Psoas muscle (tissue), 8 donors: ENCODE data around the gene TUBB2A. TPM values are rescaled to one million over a fixed set of nuclear protein-coding genes. Genes with fewer than 3 reads are reported as not detected.
"Not testable (repeated sequence)": the region's sequence is repeated elsewhere in the genome, so short reads cannot be mapped to it uniquely, and the experiment has no call there.

Source experiments
- ATAC-seq, 4 donors: fragments of 200-7000 bp; cut with Tn5 transposase; one replicate each; pipeline ENCODE4 v1.9.1; 2020; ENCODE audit warnings: moderate library complexity in 3 of 4, mild to moderate bottlenecking in 2 of 4
- DNase-seq, 2 donors: peaks; one replicate each; pipeline ENCODE4 v3.0.0-alpha.2; 2020
- H3K27ac ChIP-seq: fragments of 200-600 bp; one replicate; pipeline ENCODE4 v1.8.0; 2022
- H3K27me3 ChIP-seq, 3 donors: fragments of 200-600 bp in 1 of 3; one replicate each; pipeline versions ENCODE4 v1.6.1 to v1.8.0; 2013 to 2022; ENCODE audit warnings: low read length in 2 of 3, mild to moderate bottlenecking in 2 of 3, moderate library complexity in 1 of 3; ENCODE audit not compliant: insufficient read depth in 3 of 3
- H3K36me3 ChIP-seq, 2 donors: fragments of 200-600 bp in 1 of 2; one replicate each; pipeline versions ENCODE4 v1.6.1 to v1.8.0; 2013 to 2022; ENCODE audit warnings: low read depth in 1 of 2, mild to moderate bottlenecking in 1 of 2, moderate library complexity in 1 of 2; ENCODE audit not compliant: insufficient read depth in 1 of 2
- H3K4me1 ChIP-seq: fragments of 200-600 bp; one replicate; pipeline ENCODE4 v1.8.0; 2022
- H3K4me3 ChIP-seq: fragments of 200-600 bp; one replicate; pipeline ENCODE4 v1.8.0; 2022; ENCODE audit warnings: mild to moderate bottlenecking
- H3K9me3 ChIP-seq: fragments of 200-600 bp; one replicate; pipeline ENCODE4 v1.8.0; 2022
- CTCF ChIP-seq: fragments of 200-600 bp; IDR thresholded peaks from one replicate; pipeline ENCODE4 v1.8.0; 2022; ENCODE audit warnings: antibody characterized with exemption
- WGBS, 3 donors: extraction: QIAGEN DNeasy Blood & Tissue Kit; methylation state at CpG; one replicate each; pipeline versions ENCODE4 v1.1.6 to v1.1.7; 2013; 5-methylcytosine and 5-hydroxymethylcytosine counted together
- intact Hi-C, 2 donors: fragments of 100-400 bp; cut with DNase I; formaldehyde crosslinking; loops; one replicate each; pipeline versions ENCODE4 v1.11.0 to v1.14.2; 2022
- polyA plus RNA-seq, 3 donors: library from polyadenylated mRNA; stranded (reverse); fragments of 200-250 nt; gene quantifications; one replicate each; pipeline ENCODE4 v1.2.3, GENCODE V29; 2013
- total RNA-seq, 4 donors: library from RNA; stranded (reverse); fragmentation: NEBNext Ultra II Directional in 2 of 4; extraction: Animal tissue kit (Norgen Biotek cat#: 25700) in 2 of 4; gene quantifications; one replicate each; pipeline versions ENCODE4 v1.2.1 to v1.2.4, GENCODE V29; 2021 to 2023
- donor health status: healthy with polysubstance abuse.
- donor health status: DM: no; HTN: no; CAD: no; lungs with moderate emphysema.
- donor health status: Bipolar disorder and iron deficiency.
- donor health status: healthy.
- donor health status: DM: yes; HTN: yes; CAD: no.
- donor health status: DM: no; HTN: no; CAD: no.
- donor health status: DM: no; HTN: no; CAD: no.
- donor health status: DM: yes; HTN: yes; CAD: no.

Gene TUBB2A
- total and polyA plus RNA-seq, 7 donors, result 25.3 to 83.4 (median 47.1) TPM

- Histone ChIP-seq H3K4me3 (no peak overlapping the region), H3K9me3 (no peaks in the 10 kb centered on the region), H3K27ac (no peak overlapping the region), H3K27me3 (no peaks in the 10 kb centered on the region), H3K36me3 (no peaks in the 10 kb centered on the region), H3K4me1 (no peaks in the 10 kb centered on the region)
- intact Hi-C loops, result no loop called here
- 84 to 97% (median 84%) methylated on average over 3 of the region's 3 CpGs for WGBS, 3 donors
- ATAC-seq, result no peak
- TF ChIP-seq CTCF, result no peak
- no peak for DNase-seq
Observed at GRCh38 chr6:3186974-3187382, 29.6 kb upstream of the TUBB2A start.

DNA sequence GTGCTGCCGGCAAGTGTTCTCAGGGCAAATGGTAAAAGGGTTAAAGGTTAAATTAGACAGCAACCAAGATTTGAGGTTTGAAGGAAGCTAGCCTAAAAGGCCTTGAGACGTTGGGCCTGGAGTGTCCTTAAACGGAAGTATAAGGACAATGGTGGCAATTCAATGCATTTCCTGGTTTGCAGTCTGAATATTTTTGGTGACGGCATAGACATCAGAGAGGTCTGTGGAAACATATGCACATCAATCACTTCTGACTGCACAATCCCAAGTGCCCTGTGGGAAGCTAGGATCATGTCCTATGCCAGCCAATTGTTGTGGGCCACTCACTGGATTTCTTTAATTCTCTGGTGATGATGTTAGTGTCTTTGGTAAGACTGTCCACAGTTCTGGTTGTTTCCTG, 25.7 kb upstream of the TUBB2A start:
- intact Hi-C loops, result no loop called here
- no peak overlapping the region for H3K4me3 ChIP-seq
- WGBS, 3 donors, result 68 to 80% (median 75%) methylated on average over 4 of the region's 4 CpGs
- TF ChIP-seq CTCF, result no peak
- no peak for ATAC-seq
- no peaks in the 10 kb centered on the region for H3K4me1 ChIP-seq
- H3K36me3 ChIP-seq, result no peaks in the 10 kb centered on the region
- H3K9me3 ChIP-seq, result no peaks in the 10 kb centered on the region
- no peak for DNase-seq
- no peaks in the 10 kb centered on the region for H3K27me3 ChIP-seq
- no peak overlapping the region for H3K27ac ChIP-seq

DNA sequence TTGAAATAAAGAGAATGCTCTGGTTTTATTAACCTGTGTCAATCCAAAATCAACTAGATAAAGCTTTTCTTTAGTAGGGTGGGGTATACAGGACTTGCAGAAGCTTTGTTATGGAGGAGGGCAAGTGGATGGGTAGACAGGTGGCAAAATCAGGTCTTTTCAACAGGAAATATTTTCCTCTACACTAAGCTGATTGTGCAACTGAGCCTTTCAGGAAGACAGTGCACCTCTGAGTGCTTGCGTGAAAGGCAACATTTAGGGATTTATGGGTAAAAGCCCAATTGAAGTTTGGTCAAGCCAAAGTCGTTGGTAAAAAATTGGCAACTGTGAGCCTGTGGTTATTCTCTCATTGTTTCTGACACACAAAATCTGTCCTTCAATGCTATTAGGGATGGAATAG, 23.8 kb upstream of the TUBB2A start:
- Histone ChIP-seq H3K4me1 (no peaks in the 10 kb centered on the region), H3K27me3 (no peaks in the 10 kb centered on the region), H3K36me3 (no peaks in the 10 kb centered on the region), H3K27ac (no peak overlapping the region), H3K4me3 (no peak overlapping the region), H3K9me3 (no peaks in the 10 kb centered on the region)
- DNase-seq, result no peak
- WGBS, 3 donors, result 79 to 84% (median 80%) methylated on average over 2 of the region's 2 CpGs
- ATAC-seq, result no peak
- TF ChIP-seq CTCF, result no peak
- intact Hi-C loops, result no loop called here

DNA sequence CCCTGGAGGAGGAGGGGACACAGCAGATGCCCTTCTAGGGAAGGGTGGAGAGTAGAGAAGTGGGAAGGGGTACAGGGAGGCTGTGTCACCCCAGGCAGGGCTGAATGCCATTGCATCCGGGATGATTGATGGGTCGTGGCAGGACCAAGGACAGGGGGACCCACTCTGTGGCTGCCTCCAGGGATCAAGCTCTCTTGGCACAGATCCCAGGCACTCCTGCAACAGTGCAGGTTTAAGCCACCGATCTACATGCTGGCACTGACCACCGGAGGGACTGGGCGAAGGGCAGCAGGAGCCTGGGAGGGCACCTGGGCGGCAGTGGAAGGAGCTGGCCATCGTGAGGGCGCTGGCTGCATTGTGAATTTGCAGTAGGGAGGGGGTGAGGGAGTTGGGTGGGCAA, 22.6 kb upstream of the TUBB2A start:
- not testable (repeated sequence) for DNase-seq, H3K27ac ChIP-seq, H3K4me3 ChIP-seq, H3K9me3 ChIP-seq, H3K27me3 ChIP-seq, H3K4me1 ChIP-seq, H3K36me3 ChIP-seq
- peak in 3 of 4 donors; percentile 33 to 55 (median 44) for ATAC-seq
- WGBS, 3 donors, result 66 to 78% (median 72%) methylated on average over 4 to 5 of the region's 8 CpGs
- intact Hi-C loops, result loop anchor here in 1 of 2 donors (1.0 kb wide), 1 partner anchor 30 kb away; no protein-coding TSS in a partner anchor

GRCh38 chr6:3178666-3179065, 21.3 kb upstream of the TUBB2A start:
- DNase-seq, intact Hi-C loops, H3K4me3 ChIP-seq, H3K27me3 ChIP-seq, H3K9me3 ChIP-seq, H3K27ac ChIP-seq, H3K36me3 ChIP-seq, H3K4me1 ChIP-seq: not testable (repeated sequence)
- peak in 2 of 4 donors; percentile 48 to 66 for ATAC-seq
- WGBS, 3 donors, result 58 to 72% (median 60%) methylated on average over 7 to 8 of the region's 8 CpGs
